HEK293 (cell line): Measurements from ENCODE around the gene STK11.

Experiments used
- CTCF ChIA-PET: fragments of 350-600 bp; formaldehyde crosslinking; extraction: SDS; loops from one replicate; lab custom pipeline; 2021; ENCODE audit warnings: antibody characterized with exemption; lab: Yijun Ruan, JAX
- POLR2A ChIA-PET: fragments of 300-600 bp; formaldehyde crosslinking; extraction: SDS; loops from one replicate; lab custom pipeline; 2020; ENCODE audit warnings: antibody characterized with exemption, inconsistent platforms; lab: Yijun Ruan, JAX
- H3K27ac ChIP-seq: fragments of 200-500 bp; sonication (Bioruptor generic); 2 replicates; pipeline ENCODE4 v1.5.1; 2014; ENCODE audit warnings: low read depth, low read length, control low read depth, inconsistent platforms; ENCODE audit errors: extremely low read depth
- H3K36me3 ChIP-seq, 2 experiments: fragments of 200-500 bp in 1 of 2; sonication (Bioruptor generic) in 1 of 2; 1 replicate in 1 of 2; 2 replicates in 1 of 2; pipeline ENCODE4 v1.5.1; 2014 to 2017; ENCODE audit warnings: inconsistent platforms in 2 of 2, low read length in 2 of 2; ENCODE audit not compliant: control insufficient read depth in 2 of 2, insufficient read depth in 1 of 2
- H3K4me1 ChIP-seq: fragments of 200-500 bp; sonication (Bioruptor generic); 2 replicates; pipeline ENCODE4 v1.5.1; 2014; ENCODE audit warnings: mild to moderate bottlenecking, low read length, inconsistent platforms; ENCODE audit not compliant: control insufficient read depth, insufficient read depth
- H3K4me3 ChIP-seq: 2 replicates; pipeline ENCODE4 v1.5.1; 2011; ENCODE audit warnings: low read depth, mild to moderate bottlenecking, control low read depth, low read length, moderate library complexity
- H3K9me3 ChIP-seq: fragments of 200-500 bp; sonication (Bioruptor generic); 2 replicates; pipeline ENCODE4 v1.5.1; 2014; ENCODE audit warnings: low read depth, low read length, inconsistent platforms; ENCODE audit not compliant: control insufficient read depth, insufficient read depth
- EGR2 ChIP-seq: fragments of 450-650 bp; formaldehyde crosslinking; IDR thresholded peaks from 2 replicates; pipeline ENCODE4 v1.5.1; 2016; ENCODE audit warnings: low read depth, missing biosample characterization, missing genetic modification characterization
- IKZF3 ChIP-seq: fragments of 450-650 bp; IDR thresholded peaks from 2 replicates; pipeline ENCODE4 v1.5.0; 2018; ENCODE audit warnings: missing biosample characterization, mild to moderate bottlenecking, missing genetic modification characterization, moderate library complexity
- KLF16 ChIP-seq: fragments of 450-650 bp; formaldehyde crosslinking; IDR thresholded peaks from 2 replicates; pipeline ENCODE4 v1.5.1; 2017; ENCODE audit warnings: missing biosample characterization, missing genetic modification characterization
- PRDM1 ChIP-seq: fragments of 450-650 bp; formaldehyde crosslinking; IDR thresholded peaks from 2 replicates; pipeline ENCODE4; 2016; ENCODE audit warnings: missing biosample characterization, missing genetic modification characterization
- SCRT2 ChIP-seq: fragments of 450-650 bp; formaldehyde crosslinking; IDR thresholded peaks from 2 replicates; pipeline ENCODE4 v1.5.1; 2016; ENCODE audit warnings: missing biosample characterization, missing genetic modification characterization
- SP2 ChIP-seq: fragments of 450-650 bp; formaldehyde crosslinking; IDR thresholded peaks from 2 replicates; pipeline ENCODE4 v1.5.1; 2016; ENCODE audit warnings: missing biosample characterization, missing genetic modification characterization
- SP7 ChIP-seq: fragments of 450-650 bp; formaldehyde crosslinking; IDR thresholded peaks from 2 replicates; pipeline ENCODE4 v1.5.1; 2016; ENCODE audit warnings: missing biosample characterization, missing genetic modification characterization
- TRIM28 ChIP-seq: IDR thresholded peaks from 2 replicates; pipeline ENCODE4 v1.6.1; 2011; ENCODE audit warnings: low read length, control low read depth, borderline replicate concordance
- ZBTB17 ChIP-seq: fragments of 450-650 bp; formaldehyde crosslinking; IDR thresholded peaks from 2 replicates; pipeline ENCODE4 v1.5.1; 2016; ENCODE audit warnings: missing biosample characterization, missing genetic modification characterization
- ZBTB20 ChIP-seq: fragments of 450-650 bp; formaldehyde crosslinking; IDR thresholded peaks from 2 replicates; pipeline ENCODE4 v1.5.1; 2016; ENCODE audit warnings: missing biosample characterization, missing genetic modification characterization
- ZBTB48 ChIP-seq: fragments of 450-650 bp; formaldehyde crosslinking; IDR thresholded peaks from 2 replicates; pipeline ENCODE4 v1.5.1; 2016; ENCODE audit warnings: missing biosample characterization, missing genetic modification characterization
- ZBTB7A ChIP-seq: fragments of 450-650 bp; formaldehyde crosslinking; IDR thresholded peaks from 2 replicates; pipeline ENCODE4 v1.5.1; 2016; ENCODE audit warnings: low read depth, missing biosample characterization, missing genetic modification characterization
- ZFP37 ChIP-seq: fragments of 450-650 bp; formaldehyde crosslinking; IDR thresholded peaks from 2 replicates; pipeline ENCODE4 v1.5.1; 2016; ENCODE audit warnings: missing biosample characterization, missing genetic modification characterization
- ZIC2 ChIP-seq: fragments of 450-650 bp; formaldehyde crosslinking; IDR thresholded peaks from 2 replicates; pipeline ENCODE4 v1.5.1; 2016; ENCODE audit warnings: missing biosample characterization, missing genetic modification characterization
- ZNF10 ChIP-seq: fragments of 450-650 bp; formaldehyde crosslinking; IDR thresholded peaks from 2 replicates; pipeline ENCODE4 v1.5.1; 2017; ENCODE audit warnings: missing biosample characterization, missing genetic modification characterization
- ZNF132 ChIP-seq: fragments of 450-650 bp; formaldehyde crosslinking; IDR thresholded peaks from 2 replicates; pipeline ENCODE4 v1.5.1; 2017; ENCODE audit warnings: missing biosample characterization, missing genetic modification characterization, borderline replicate concordance
- ZNF202 ChIP-seq: fragments of 450-650 bp; formaldehyde crosslinking; IDR thresholded peaks from 2 replicates; pipeline ENCODE4 v1.5.1; 2016; ENCODE audit warnings: missing biosample characterization, missing genetic modification characterization, borderline replicate concordance
- ZNF223 ChIP-seq: fragments of 450-650 bp; formaldehyde crosslinking; IDR thresholded peaks from 2 replicates; pipeline ENCODE4 v1.5.1; 2016; ENCODE audit warnings: missing biosample characterization, missing genetic modification characterization
- ZNF335 ChIP-seq: fragments of 450-650 bp; formaldehyde crosslinking; conservative IDR thresholded peaks from 2 replicates; pipeline ENCODE4 v1.5.1; 2016; ENCODE audit warnings: missing biosample characterization, missing genetic modification characterization
- ZNF366 ChIP-seq: fragments of 450-650 bp; formaldehyde crosslinking; conservative IDR thresholded peaks from 2 replicates; pipeline ENCODE4 v1.5.1; 2016; ENCODE audit warnings: missing biosample characterization, missing genetic modification characterization
- ZNF423 ChIP-seq: fragments of 450-650 bp; formaldehyde crosslinking; IDR thresholded peaks from 2 replicates; pipeline ENCODE4 v1.5.1; 2016; ENCODE audit warnings: missing biosample characterization, missing genetic modification characterization
- ZNF530 ChIP-seq: fragments of 450-650 bp; formaldehyde crosslinking; IDR thresholded peaks from 2 replicates; pipeline ENCODE4 v1.5.1; 2016; ENCODE audit warnings: low read depth, missing biosample characterization, missing genetic modification characterization
- ZNF555 ChIP-seq: fragments of 450-650 bp; formaldehyde crosslinking; conservative IDR thresholded peaks from 2 replicates; pipeline ENCODE4 v1.5.1; 2017; ENCODE audit warnings: missing biosample characterization, mild to moderate bottlenecking, missing genetic modification characterization, inconsistent platforms
- ZNF623 ChIP-seq: fragments of 450-650 bp; formaldehyde crosslinking; IDR thresholded peaks from 2 replicates; pipeline ENCODE4 v1.5.1; 2016; ENCODE audit warnings: missing biosample characterization, missing genetic modification characterization
- ZSCAN5A ChIP-seq: fragments of 450-650 bp; formaldehyde crosslinking; IDR thresholded peaks from 2 replicates; pipeline ENCODE4 v1.5.1; 2016; ENCODE audit warnings: missing biosample characterization, missing genetic modification characterization
- TF ChIP-seq, protein P1 (sequence below): fragments of 450-650 bp; formaldehyde crosslinking; IDR thresholded peaks from 2 replicates; pipeline ENCODE4 v1.5.1; 2016; ENCODE audit warnings: missing biosample characterization, missing genetic modification characterization
- TF ChIP-seq, protein P2 (sequence below): fragments of 450-650 bp; formaldehyde crosslinking; IDR thresholded peaks from 2 replicates; pipeline ENCODE4 v1.5.1; 2016; ENCODE audit warnings: missing biosample characterization, missing genetic modification characterization
- TF ChIP-seq, protein P3 (sequence below): fragments of 450-650 bp; IDR thresholded peaks from 2 replicates; pipeline ENCODE4 v1.5.1; 2018; ENCODE audit warnings: missing biosample characterization, mild to moderate bottlenecking, missing genetic modification characterization

Gene STK11

DNA sequence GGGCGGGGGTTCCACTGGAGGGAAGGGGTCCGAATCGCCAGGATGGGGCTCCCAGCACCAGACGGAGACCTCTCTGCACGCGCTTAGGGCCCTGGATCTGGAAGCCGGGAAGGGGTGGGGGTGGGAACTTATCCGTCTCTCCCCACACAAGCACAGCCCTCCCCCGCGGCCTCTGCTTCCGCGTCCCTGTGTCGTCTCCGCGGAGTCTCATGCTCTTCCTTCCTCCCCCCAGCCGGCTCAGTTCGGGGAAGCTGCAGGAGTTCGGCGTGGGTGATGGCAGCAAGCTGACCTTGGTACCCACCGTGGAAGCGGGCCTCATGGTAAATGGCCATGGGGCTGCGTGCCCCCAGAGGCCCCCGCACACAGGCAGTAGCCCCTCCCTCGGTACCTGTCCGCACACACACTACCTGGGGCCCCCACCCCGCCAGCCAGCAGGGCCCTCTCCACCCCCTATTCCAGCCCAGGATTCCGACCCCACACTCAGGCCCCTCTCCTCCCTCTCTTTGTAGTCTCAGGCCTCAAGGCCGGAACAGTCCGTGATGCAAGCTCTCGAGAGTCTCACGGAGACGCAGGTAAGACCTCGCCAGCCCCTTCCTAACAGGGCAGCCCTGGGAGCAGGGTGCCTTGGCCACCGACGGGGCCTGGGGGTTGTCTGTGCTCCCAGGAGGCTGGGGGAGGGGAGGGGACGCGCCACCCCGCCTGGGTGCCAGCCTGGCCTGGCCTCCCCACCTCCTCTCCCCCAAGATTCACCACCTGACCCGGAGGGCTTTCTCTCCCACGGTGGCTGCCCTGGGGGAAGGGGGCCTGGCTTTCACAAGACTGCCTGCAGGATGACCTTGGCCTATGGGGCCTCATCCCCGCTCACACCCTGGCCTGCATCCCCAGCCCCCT is 46.0 kb downstream of the STK11 start (continued):
- TF ChIP-seq ZNF555 (tag by site-specific recombination) (no peak), ZNF202 (tag by site-specific recombination) (no peak), PRDM1 (peak; percentile 61), ZBTB48 (tag by site-specific recombination) (0 out of 2 replicates have a peak, but pooled peaks have one; percentile 19), ZFP37 (tag by site-specific recombination) (0 out of 2 replicates have a peak, but pooled peaks have one; percentile 67), ZBTB17 (no peak), SP7 (tag by site-specific recombination) (no peak), ZNF423 (tag by site-specific recombination) (peak; percentile 48; the same call in 1 of the 2 replicates), SCRT2 (0 out of 2 replicates have a peak, but pooled peaks have one; percentile 8), ZNF530 (tag by site-specific recombination) (no peak)
- TF ChIP-seq, all 188 proteins: peak for 45

GRCh38 chr19:1252221-1252820 is 46.7 kb downstream of the STK11 start:
- peak overlapping the region; percentile 100 for H3K27ac ChIP-seq
- H3K4me1 ChIP-seq: peaks cover 9% of the 10 kb centered on the region
- peak overlapping the region; percentile 92 for H3K4me3 ChIP-seq
- ChIA-PET POLR2A (interaction anchor here (0.5 to 10.8 kb wide), 16 partner anchors 8 to 572 kb away, joined by 3 to 407 read pairs (median 4); partner anchors contain the start of genes ATP5F1D, CIRBP, FAM174C and GPX4), CTCF (interaction anchor here (0.6 to 2.7 kb wide), 4 partner anchors 8 to 16 kb away, joined by 3 to 13 read pairs (median 12); partner anchors contain the start of gene CIRBP)
- H3K9me3 ChIP-seq: no peaks in the 10 kb centered on the region
- peaks cover 16 to 50% of the 10 kb centered on the region in 2 experiments; a peak in 2 of 3 replicates for H3K36me3 ChIP-seq
- TF ChIP-seq TRIM28 (no peak), ZNF132 (tag by site-specific recombination) (no peak), ZNF423 (tag by site-specific recombination) (no peak), EGR2 (tag by site-specific recombination) (peak; percentile 77; the same call in 1 of the 2 replicates), ZBTB7A (tag by site-specific recombination) (peak; percentile 29; the same call in 1 of the 2 replicates), SP7 (tag by site-specific recombination) (0 out of 2 replicates have a peak, but pooled peaks have one; percentile 18), ZNF335 (0 out of 2 replicates have a peak, but pooled peaks have one; percentile 20), IKZF3 (peak; percentile 61), ZNF623 (tag by site-specific recombination) (0 out of 2 replicates have a peak, but pooled peaks have one; percentile 7), ZBTB20 (tag by site-specific recombination) (peak; percentile 67; the same call in 1 of the 2 replicates), SP2 (tag by site-specific recombination) (peak; percentile 11), ZSCAN5A (tag by site-specific recombination) (peak; percentile 73; the same call in 1 of the 2 replicates), KLF16 (0 out of 2 replicates have a peak, but pooled peaks have one; percentile 33), ZNF366 (peak; percentile 30; the same call in 1 of the 2 replicates), ZNF223 (tag by site-specific recombination) (peak; percentile 100), ZIC2 (tag by site-specific recombination) (0 out of 2 replicates have a peak, but pooled peaks have one; percentile 93), ZNF10 (tag by site-specific recombination) (0 out of 2 replicates have a peak, but pooled peaks have one; percentile 7)
- TF ChIP-seq, protein P1, sequence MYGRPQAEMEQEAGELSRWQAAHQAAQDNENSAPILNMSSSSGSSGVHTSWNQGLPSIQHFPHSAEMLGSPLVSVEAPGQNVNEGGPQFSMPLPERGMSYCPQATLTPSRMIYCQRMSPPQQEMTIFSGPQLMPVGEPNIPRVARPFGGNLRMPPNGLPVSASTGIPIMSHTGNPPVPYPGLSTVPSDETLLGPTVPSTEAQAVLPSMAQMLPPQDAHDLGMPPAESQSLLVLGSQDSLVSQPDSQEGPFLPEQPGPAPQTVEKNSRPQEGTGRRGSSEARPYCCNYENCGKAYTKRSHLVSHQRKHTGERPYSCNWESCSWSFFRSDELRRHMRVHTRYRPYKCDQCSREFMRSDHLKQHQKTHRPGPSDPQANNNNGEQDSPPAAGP (tag by site-specific recombination): peak; percentile 15; the same call in 1 of the 2 replicates
- TF ChIP-seq, protein P2, sequence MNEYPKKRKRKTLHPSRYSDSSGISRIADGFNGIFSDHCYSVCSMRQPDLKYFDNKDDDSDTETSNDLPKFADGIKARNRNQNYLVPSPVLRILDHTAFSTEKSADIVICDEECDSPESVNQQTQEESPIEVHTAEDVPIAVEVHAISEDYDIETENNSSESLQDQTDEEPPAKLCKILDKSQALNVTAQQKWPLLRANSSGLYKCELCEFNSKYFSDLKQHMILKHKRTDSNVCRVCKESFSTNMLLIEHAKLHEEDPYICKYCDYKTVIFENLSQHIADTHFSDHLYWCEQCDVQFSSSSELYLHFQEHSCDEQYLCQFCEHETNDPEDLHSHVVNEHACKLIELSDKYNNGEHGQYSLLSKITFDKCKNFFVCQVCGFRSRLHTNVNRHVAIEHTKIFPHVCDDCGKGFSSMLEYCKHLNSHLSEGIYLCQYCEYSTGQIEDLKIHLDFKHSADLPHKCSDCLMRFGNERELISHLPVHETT (tag by site-specific recombination): 0 out of 2 replicates have a peak, but pooled peaks have one; percentile 46
- TF ChIP-seq, protein P3, sequence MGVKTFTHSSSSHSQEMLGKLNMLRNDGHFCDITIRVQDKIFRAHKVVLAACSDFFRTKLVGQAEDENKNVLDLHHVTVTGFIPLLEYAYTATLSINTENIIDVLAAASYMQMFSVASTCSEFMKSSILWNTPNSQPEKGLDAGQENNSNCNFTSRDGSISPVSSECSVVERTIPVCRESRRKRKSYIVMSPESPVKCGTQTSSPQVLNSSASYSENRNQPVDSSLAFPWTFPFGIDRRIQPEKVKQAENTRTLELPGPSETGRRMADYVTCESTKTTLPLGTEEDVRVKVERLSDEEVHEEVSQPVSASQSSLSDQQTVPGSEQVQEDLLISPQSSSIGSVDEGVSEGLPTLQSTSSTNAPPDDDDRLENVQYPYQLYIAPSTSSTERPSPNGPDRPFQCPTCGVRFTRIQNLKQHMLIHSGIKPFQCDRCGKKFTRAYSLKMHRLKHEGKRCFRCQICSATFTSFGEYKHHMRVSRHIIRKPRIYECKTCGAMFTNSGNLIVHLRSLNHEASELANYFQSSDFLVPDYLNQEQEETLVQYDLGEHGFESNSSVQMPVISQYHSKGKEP (tag by site-specific recombination): no peak
